Measurements from ENCODE around the gene GSTM1.

GRCh38 chr1:109704173-109704572 is 16.6 kb downstream of the GSTM1 start:
- TF ChIP-seq CTCF (IDR thresholded peaks at IDR 0.05) (no peak), POLR2A (IDR thresholded peaks at IDR 0.05) (no peak), EP300 (IDR thresholded peaks at IDR 0.05; ENCODE audit: low read depth) (no peak), POLR2AphosphoS5 (IDR thresholded peaks at IDR 0.05) (no peak)
